ENCODE measurements around the gene TMPRSS11F.
A peak's percentile ranks its signal among the peaks of the same experiment; 100 is the strongest.
"Not testable (repeated sequence)": the region's sequence is repeated elsewhere in the genome, so short reads cannot be mapped to it uniquely, and the experiment has no call there.

TMPRSS11F gene

DNA sequence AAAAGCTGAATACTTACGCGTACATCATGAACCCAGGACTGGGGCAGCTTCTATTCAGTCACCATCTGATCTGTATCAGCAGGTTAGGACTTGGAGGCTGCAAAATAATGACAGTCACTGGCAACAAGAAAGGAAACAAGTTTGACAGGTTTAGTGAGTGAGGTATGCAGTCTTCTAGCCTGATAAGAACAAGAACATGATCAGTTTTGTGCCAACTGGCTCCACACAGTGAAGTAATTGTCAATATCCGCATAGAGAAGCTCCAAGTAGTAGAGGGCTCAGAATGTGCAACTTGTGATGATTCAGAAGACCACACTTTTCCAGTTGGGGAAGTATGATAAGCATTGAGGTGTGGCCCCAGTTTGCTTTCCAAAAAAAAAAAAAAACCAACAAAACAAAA, at the start of gene TMPRSS11F:
Gene TMPRSS11F (minus strand): TSS at position 77 of the 400 bp plus-strand sequence. CDS start 49 bp downstream, at position 28.
- no peak for DNase-seq

DNA sequence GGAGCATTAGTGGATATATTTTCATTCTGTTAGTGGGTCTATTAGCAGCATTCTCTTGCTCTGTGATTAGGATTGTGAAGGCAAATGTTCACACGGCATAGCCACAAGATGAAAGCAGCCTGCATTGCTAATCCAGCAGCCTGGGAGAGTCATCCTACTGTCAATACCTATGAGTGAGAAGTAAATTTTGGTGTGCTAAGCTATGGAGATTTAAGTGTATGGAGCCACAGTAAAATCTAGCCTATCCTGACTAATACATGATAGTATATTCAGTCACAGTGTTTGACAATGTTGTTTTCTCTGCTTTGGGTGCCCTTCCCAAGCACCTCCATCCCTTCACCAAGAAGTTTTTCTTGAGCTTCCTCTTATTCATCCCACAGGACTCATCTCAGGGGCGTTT, 47.2 kb upstream of the TMPRSS11F start:
- DNase-seq = no peak

DNA sequence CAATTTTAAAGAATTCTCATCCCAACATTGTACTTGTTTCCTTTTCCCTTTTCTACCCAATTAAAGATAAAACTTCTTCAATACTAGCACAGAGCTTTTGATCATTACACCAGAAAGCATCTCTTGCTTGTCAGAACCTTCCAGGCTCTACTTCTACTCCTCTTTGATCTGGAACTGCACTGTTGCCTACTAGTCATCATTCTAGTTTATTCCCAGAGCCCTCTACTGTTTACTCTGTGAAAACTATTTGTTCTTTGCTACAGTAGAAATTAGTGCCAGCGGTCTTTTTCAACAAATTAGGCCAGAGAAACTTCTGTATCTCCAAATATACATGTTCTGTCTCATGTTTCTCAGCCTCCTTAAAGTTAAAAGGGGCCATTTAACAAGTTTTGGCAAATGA, 46.8 kb upstream of the TMPRSS11F start:
- no peak for DNase-seq

DNA sequence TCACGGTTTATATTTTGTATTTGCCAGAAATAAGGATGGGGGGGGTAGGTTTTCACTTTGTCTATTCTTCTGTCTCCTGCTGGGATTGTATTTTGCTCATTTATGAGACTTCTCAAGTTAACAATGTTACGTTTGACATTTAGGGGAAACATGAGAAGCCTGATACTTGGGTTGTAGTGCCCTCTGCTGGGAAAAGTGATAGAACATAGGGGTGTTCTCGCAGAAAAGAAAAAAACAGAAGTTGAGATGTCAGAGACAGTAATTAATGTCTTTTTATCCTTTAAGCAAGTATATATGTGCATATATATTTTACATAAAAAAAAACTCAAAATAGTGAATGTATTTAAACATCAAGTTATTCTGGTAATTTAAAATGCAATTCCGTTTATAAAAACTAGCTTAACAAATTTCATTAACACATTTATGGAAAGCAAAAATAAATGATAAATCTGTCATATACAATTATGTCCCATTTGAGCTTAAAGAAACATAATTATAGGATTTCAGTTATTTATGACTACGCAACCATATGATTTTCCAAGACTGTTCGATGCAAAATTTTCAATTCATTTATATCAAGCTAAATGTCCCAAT, 46.0 kb upstream of the TMPRSS11F start:
- peak; percentile 24 to 34 for DNase-seq

DNA sequence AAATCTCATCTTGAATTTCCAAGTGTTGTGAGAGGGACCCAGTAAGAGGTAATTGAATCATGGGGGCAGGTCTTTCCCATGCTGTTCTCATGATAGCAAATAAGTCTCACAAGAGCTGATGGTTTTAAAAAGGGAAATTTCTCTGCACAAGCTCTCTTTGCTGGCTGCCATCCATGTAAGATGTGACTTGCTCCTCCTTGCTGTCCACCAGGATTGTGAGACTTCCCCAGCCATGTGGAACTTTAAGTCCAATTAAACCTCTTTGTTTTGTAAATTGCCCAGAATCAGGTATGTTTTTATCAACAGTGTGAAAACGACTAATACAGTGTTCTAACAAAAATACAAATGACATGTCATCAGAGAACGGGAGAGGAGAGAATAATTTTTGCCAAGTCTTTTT, 44.7 kb upstream of the TMPRSS11F start:
- DNase-seq = not testable (repeated sequence)

DNA sequence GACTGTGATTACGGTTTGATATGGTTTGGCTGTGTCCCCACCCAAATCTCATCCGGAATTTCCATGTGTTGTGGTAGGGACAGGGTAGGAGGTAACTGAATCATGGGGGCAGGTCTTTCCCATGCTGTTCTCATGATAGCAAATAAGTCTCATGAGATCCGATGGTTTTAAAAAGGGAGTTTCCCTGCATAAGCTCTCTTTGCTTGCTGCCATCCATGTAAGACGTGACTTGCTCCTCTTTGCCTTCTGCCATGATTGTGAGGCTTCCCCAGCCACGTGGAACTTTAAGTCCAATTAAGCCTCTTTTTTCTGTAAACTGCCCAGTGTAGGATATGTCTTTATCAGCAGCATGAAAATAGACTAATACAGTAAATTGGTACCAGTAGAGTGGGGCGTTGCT, 42.5 kb upstream of the TMPRSS11F start:
- DNase-seq = not testable (repeated sequence)

DNA sequence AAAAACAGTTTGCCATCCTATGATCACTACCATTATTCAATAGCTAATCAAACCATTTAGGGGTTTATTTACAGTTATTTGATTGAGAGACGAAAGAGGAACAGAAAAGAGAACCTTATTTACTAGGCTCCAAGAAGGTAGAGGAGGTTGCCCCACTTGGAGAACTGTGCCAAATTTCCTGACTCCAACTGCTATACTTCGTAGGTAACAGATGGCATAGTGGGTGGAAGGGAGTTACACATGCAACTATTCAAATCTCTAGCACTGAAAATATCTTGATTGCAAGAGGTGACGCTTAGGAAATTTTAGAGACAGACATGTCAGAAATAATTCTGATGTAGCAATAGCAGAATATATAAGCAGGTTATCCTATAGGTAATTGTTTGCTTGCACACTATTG, 38.0 kb upstream of the TMPRSS11F start:
- DNase-seq = no peak

DNA sequence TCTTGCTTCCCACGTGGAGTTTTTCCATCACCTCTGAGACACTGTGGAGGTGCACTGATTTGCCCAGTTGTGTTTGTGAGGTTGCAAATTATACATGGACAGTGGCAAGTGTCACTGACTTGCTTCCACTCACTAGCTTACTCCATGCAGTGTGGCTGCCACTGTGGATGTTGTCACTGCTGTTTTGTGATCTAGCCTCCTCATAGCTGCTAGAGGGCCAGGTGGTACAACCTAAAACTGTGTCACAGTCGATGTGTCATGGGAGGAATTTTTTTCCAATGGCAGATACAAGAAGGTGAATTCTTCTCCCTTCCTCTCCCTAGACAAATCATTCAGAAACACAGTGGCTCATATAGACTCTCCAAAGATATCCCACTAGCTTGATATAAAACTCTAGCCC, 37.5 kb upstream of the TMPRSS11F start:
- no peak for DNase-seq

DNA sequence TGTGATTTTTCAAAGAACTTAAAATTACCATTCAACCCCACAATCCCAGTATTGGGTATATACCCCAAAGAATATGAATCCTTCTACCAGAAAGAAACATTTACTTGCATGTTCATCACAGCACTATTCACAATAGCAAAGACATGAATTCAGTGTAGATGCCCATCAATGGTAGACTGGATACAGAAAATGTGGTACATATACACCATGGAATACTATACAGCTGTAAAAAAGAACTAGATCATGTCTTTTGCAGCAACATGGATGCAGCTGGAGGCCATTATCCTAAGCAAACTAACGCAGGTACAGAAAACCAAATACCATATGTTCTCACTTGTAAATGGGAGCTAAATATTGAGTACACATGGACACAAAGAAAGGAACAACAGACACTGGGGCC, 34.1 kb upstream of the TMPRSS11F start:
- no peak for DNase-seq

DNA sequence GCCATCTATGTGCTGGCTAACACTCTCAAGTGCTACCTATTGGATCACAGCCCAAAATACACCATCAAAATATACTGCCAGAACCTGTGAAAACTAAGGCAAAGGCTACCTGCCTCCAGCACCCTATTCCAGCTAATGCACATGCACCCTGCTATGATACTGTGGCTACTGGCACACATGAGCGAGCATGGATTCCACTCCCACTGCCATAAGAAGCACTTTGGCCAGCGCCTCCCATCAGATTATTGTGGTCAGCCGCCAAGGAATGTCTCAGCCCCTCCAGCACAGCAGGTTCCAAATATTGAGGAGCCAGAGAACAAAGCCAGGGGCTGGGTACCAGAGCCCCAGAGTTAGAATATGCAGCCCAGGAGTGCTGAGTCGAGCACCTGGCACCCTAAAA, 32.5 kb upstream of the TMPRSS11F start:
- DNase-seq = no peak

DNA sequence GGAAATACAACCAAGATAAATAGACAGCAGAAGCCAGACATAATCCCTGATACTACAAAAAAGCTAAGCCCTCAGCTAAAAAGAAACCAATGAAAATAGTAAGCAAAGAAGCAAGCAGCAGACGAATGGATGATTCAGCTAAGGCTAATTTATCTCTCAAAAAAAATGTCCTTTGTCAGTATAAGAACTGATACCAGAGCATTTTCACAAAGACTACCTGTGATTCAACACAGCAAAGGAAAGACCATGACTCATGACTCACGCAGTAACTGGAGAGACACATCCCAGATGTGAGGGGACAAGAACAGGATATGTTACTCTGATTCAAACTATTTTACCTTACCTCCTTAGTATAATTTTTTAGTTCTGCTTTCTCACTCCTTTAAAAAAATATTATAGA, 22.7 kb upstream of the TMPRSS11F start:
- DNase-seq = no peak

DNA sequence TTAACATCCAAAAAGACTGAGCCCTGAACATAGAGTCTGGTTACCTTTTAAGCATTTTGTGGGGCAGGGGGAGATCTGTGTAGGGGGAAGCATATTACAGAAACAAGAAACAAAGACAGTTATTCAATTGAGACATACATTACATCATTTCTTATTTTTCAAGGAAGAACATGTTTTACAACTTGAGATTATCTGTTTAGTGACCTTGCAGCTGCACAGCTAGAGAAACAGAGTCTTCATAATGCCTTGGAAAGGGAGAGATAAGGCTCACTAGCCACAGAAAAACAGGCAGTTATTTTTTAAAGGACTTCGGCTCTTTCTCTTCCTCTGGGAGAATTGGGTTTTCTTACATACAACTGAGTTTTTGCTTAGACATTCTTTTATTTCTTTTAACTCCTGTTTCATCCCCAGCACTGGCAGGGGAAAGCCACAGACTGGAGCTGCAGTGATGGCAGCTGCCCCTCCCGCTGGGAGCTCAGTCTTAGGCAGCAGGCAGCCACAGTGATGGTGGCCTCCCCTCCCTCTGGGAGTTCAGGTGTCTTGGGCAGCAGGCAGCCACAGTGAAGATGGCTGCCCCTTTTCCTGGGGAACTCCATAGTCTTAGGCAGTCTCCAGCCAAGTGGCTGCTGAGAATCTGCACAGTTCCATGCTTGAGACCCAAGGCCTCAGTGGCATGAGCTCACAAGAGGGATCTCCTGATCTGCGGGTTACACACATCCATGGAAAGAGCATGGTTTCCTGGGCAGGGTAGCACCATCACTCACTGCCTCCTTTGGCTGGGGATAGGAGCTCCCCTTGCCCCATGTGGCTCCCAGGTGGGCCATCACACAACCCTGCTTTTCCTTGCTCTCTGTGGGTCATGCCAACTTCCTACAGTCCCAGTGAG, 19.4 kb upstream of the TMPRSS11F start:
- DNase-seq = no peak

DNA sequence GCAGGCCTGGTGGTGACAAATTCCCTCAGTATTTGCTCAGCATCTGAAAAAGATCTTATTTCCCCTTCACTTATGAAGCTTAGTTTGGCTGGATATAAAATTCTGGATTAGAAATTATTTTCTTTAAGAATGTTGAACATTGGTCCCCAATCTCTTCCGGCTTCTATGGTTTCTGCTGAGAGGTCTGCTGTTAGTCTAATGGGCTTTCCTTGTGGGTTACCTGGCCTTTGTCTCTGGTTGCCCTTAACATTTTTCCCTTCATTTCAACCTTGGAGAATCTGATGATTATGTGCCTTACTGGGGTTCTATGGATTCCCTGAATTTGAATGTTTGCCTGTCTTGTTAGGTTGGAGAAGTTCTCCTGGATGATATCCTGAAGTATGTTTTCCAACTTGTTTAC, 17.4 kb upstream of the TMPRSS11F start:
- DNase-seq = no peak

DNA sequence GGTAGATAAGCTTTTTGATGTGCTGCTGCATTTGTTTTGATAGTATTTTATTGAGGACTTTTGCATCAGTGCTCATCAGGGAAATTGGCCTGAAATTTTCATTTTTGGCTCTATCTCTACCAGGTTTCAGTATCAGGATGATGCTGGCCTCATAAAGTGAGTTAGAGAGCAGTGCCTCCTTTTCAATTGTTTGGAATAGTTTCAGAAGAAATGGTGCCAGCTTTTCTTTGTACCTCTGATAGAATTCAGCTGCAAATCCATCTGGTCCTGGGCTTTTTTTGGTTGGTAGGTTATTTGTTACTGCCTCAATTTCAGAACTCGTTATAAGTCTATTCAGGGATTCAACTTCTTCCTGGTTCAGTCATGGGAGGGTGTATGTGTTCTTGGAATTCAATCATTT, 15.6 kb upstream of the TMPRSS11F start:
- DNase-seq = no peak

DNA sequence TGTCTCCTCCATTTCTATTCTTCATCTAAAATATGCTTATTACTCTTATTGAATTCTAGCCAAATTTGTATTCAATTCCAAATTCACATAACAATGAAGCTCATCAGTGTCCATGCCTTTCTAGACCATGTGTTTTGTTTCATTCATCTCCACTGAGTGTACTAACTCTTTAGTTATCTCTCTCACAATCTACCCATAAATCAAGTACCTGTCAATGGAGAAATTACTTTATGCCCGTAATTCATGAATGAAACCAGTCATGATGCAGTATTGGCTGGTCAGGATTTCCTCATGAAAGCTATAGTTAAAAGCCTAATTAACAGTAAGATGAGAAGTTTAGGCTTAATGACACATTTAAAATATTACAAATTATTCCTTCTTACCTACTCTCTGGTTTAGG, 12.2 kb upstream of the TMPRSS11F start:
- no peak for DNase-seq

DNA sequence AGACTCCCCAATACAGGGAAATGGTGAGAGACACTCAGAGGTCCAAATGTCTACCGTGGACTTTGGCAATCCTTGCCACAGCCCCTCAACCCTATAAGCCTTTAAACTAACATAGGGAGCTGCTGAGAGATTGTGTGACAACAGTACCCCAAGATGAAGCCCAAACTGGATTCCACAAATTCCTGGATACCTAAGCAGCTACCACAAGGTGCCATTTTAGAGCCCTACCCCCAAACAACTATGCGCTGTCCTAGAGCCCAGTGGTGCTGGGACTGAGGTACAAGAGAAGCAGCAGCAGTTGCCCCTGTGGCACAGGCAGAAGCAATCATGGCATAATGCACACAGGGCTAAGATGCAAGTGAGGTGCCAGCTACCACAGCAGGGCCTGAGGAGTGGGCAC, 2.7 kb upstream of the TMPRSS11F start:
- no peak for DNase-seq

DNA sequence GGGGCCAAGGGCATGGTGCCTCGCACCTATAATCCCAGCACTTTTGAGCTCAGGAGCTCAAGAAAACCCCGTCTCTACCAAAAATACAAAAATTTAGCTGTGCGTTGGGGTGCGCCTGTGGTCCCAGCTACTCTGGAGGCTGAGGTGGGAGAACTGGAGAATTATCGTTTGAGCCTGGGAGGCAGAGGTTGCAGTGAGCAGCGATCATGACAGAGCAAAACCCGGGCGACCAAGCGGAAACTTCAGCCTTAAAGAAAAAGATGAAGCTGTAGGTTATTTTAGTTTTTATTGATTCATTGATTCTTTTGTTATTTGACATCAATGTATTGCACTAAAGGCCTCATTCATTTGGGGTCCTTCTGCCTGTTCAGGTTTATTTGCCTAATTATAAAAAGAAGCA, 5.4 kb downstream of the TMPRSS11F start:
- no peak for DNase-seq

DNA sequence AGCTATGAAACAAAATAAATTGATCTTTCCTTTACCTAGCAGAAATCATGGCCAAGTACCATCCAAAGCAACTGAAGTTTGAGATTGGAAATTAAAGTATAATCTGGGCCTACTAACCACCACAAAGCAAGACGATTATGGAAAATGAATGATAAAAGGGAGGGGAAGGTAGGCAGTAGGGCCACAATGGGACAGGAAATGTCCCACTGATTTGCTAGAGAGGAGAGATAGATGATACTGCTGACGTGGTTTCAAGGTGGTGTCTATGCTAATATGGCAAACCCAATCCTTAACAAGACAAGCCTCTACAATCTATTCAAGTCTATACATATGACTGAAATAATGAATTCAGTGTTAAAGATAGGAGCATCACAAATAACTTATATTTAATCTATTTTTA, 6.1 kb downstream of the TMPRSS11F start:
- DNase-seq = no peak

DNA sequence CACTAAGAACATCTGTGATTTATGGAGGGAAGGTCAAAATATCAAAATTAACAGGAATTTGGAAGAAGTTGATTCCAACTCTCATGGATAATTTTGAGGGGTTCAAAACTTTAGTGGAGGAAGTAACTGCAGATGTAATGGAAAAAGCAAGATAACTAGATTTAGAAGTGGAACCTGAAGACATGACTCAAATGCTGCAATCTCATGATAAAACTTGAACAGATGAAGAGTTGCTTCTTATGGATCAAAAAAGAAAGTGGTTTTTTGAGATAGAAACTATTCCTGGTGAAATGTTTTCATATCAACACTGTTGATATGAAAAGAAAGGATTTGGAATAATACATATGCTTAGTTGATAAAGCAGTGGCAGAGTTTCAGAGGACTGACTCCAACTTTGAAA, 9.7 kb downstream of the TMPRSS11F start:
- no peak for DNase-seq

DNA sequence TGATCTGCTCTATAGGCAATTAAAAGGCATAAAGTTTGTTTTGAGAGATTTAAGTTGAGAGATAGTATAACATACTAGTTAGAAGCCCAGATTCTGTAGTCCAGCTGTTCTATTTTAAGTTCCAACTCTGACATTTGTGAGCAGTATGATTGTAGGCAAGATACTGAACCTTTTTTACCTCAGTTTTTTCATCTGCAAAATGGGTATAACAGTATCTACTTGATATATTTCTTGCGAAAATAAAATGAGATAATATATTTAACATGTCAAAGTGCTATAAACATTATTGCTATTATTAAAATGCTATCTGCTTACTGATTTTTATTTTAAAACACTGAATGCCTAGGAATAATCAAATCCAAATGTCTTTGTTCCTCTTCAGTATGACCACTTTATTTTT, 19.2 kb downstream of the TMPRSS11F start:
- DNase-seq = no peak

DNA sequence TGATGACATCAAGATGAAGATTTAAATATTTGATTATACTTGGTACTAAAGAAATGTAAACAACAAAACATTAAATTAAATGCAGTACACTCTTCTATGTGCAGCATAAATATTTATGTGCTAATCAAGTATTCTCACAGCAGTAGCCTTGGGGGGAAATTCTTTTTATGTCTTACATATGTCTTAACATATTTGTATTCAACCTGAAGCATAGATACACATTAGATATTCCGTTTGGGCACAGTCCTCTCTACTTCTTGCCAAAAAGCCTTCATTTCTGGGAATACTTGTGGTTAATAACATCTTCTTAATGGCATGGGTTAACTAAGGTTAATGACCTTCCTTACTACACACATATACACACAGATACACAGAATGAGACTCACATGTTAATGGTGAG, 19.8 kb downstream of the TMPRSS11F start:
- no peak for DNase-seq

DNA sequence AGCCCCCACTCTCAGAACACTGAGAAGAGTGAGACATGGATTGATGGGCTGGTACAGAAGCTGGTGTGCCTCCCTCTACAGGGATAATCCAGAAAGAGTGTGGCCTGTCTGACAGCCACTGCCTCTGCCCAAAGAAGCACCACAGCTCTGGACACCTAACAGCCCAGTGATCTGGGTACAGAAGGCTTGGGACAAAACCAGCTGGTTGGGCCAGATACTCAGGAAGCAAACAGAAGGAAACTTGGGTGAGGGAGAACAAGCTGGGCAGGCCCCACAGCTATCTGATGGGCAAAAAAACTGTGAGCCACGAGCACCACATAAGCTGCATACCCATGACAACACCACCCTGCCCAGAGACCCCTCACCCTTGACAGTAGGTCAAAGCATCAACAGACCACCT, 46.9 kb downstream of the TMPRSS11F start:
- DNase-seq = no peak

DNA sequence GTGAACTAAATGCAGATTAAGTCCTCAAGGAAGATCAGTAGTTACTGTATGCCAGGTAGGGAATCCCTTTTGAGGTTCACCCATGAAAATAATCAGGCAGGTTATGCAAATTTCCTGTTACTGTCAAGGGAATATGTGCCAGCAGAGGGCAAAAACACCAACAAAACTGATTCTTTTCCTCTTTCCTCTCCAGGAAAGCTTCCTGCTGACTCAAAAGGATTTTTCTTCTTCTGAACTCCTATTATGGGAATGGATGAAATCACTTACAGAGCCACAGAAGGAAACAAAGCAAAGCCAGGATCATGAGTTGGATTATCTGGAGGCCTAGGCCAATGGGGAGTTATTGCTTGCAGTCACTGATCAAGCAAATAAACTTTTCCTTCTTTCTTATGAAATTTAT, 49.7 kb downstream of the TMPRSS11F start:
- DNase-seq = no peak

DNA sequence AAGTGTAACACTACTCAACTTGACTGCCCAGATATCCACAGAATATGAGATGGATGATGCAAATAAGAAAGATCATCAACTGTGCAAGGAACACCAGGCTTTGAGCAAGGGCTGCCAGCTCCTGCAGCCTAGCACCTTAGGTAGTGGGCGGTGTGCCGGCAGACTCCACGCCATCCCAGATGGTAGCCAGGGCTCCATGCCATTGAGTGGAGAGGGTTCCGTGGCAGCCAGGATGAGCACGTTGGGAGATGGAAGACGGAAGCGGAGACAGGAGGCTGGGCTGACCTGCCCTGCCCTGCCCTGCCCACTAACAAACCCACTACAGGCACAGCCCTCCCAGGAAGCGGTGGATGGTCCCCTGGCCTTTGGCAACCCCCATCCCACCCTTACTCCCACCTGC, 51.9 kb downstream of the TMPRSS11F start:
- no peak for DNase-seq

DNA sequence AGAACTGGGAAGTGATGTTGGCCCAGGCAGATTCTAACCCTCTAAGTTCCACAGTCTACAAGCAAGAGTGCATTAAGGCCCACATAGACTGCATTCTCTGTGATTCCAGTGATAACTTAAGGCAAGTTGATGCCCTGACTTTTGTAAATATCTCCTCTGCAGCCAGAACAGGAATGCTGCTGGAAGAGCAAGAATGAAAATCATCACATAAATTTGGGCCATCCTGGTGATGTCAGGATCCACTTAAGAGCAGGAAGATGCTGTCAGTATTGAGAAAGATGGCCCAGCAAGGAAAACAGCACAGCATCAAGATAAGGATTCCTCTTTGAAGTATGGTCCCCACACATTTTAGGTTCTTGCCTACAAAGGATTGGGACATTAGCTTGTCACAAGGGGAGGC, 52.4 kb downstream of the TMPRSS11F start:
- no peak for DNase-seq

Data from stimulated activated CD4-positive, alpha-beta T cell treated with anti-CD3 and anti-CD28 coated beads, Interleukin-2, amount 100 ng/mL, for 24 hours (primary cell).